ENCODE data around the gene PLCH2.

DNA sequence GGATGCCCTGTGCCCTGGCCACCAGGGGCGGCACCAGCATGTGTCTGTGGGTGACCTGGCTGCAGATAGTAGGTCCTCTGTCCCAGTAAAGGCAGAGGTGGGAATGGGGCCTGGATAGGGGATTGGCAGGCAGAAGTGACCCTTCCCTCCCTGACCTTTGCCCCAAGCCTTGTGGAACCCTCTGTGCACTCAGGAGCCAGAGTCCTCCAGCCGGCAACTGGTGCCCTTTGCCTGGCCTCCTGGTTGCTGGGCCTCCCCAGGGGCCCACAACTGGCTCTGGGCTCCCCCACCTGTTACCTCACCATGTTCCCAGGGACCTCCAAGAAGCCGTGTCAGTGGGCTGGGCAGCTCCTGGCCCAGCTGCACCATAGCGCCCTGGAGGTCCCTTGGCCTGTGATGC is 10.0 kb downstream of the PLCH2 start:
- TF ChIP-seq POLR2A (IDR thresholded peaks at IDR 0.05; ENCODE audit: low read depth, low read length) = no peak
- no peak for TF ChIP-seq TAF1 (IDR thresholded peaks at IDR 0.05; ENCODE audit: borderline replicate concordance, low read depth, low read length)

All from GM12892 (cell line).